NCI-H2029 (cell line): Measurements from ENCODE around the gene NUP188.

Source experiments
- DNase-seq: peaks from one replicate; lab custom pipeline; 2025; lab: John Stamatoyannopoulos, UW

Gene NUP188

GRCh38 chr9:128913995-128914772 lies 33.3 kb upstream of the NUP188 start:
- DNase-seq = no peak

- DNase-seq = no peak
Measured at GRCh38 chr9:128916204-128916603, 31.3 kb upstream of the NUP188 start.

- no peak for DNase-seq
Measured at GRCh38 chr9:128916745-128917144, 30.8 kb upstream of the NUP188 start.

GRCh38 chr9:128917151-128917849 lies 30.2 kb upstream of the NUP188 start:
- peak; percentile 83 for DNase-seq

GRCh38 chr9:128918921-128919320 lies 28.6 kb upstream of the NUP188 start:
- DNase-seq = no peak

GRCh38 chr9:128919402-128920089 lies 28.0 kb upstream of the NUP188 start:
- no peak for DNase-seq

GRCh38 chr9:128920381-128921058 lies 27.0 kb upstream of the NUP188 start, which contains the start of gene PHYHD1:
Gene PHYHD1 (plus strand): TSS chr9:128920982. CDS start chr9:128922324, 1,342 bp downstream.
- peak; percentile 89 for DNase-seq

- peak; percentile 14 for DNase-seq
Measured at GRCh38 chr9:128921881-128922763, 25.4 kb upstream of the NUP188 start.

GRCh38 chr9:128923493-128923883 lies 24.0 kb upstream of the NUP188 start:
- no peak for DNase-seq

- DNase-seq = peak; percentile 31
Measured at GRCh38 chr9:128927731-128928411, 19.6 kb upstream of the NUP188 start.

GRCh38 chr9:128928624-128929023 lies 18.9 kb upstream of the NUP188 start:
- no peak for DNase-seq

GRCh38 chr9:128929560-128929959 lies 17.9 kb upstream of the NUP188 start:
- DNase-seq = no peak

GRCh38 chr9:128933731-128934130 lies 13.8 kb upstream of the NUP188 start:
- no peak for DNase-seq

- DNase-seq = no peak
Measured at GRCh38 chr9:128936171-128936865, 11.2 kb upstream of the NUP188 start.

GRCh38 chr9:128937310-128938165 lies 10.0 kb upstream of the NUP188 start:
- no peak for DNase-seq

- no peak for DNase-seq
Measured at GRCh38 chr9:128940271-128940921, 7.1 kb upstream of the NUP188 start.

GRCh38 chr9:128940946-128941755 lies 6.3 kb upstream of the NUP188 start:
- DNase-seq = no peak
